SJCRH30 (cell line): ENCODE measurements around the gene COQ5. TPM values are rescaled to one million over a fixed set of nuclear protein-coding genes. Genes with fewer than 3 reads are reported as not detected.

Experiments used
- DNase-seq, 2 experiments: peaks; one replicate each; pipeline ENCODE4 v3.0.0-alpha.2; 2015 to 2020
- H3K27ac ChIP-seq: fragments of 250-450 bp; sonication (Bioruptor Pico); 2 replicates; pipeline ENCODE4 v1.5.1; 2020; ENCODE audit warnings: mild to moderate bottlenecking, moderate library complexity
- H3K27me3 ChIP-seq: fragments of 250-450 bp; sonication (Bioruptor Pico); 2 replicates; pipeline ENCODE4 v1.5.1; 2020; ENCODE audit warnings: mild to moderate bottlenecking, moderate library complexity
- H3K36me3 ChIP-seq: fragments of 250-450 bp; sonication (Bioruptor Pico); 2 replicates; pipeline ENCODE4 v1.5.1; 2020; ENCODE audit warnings: mild to moderate bottlenecking, moderate library complexity
- H3K4me1 ChIP-seq: fragments of 250-450 bp; sonication (Bioruptor Pico); 2 replicates; pipeline ENCODE4 v1.5.1; 2020; ENCODE audit warnings: mild to moderate bottlenecking, moderate library complexity
- H3K4me3 ChIP-seq: fragments of 250-450 bp; sonication (Bioruptor Pico); 2 replicates; pipeline ENCODE4 v1.5.1; 2020; ENCODE audit warnings: mild to moderate bottlenecking, moderate library complexity
- H3K9me3 ChIP-seq: fragments of 250-450 bp; sonication (Bioruptor Pico); replicated peaks from 2 replicates; pipeline ENCODE4 v1.5.1; 2020; ENCODE audit warnings: mild to moderate bottlenecking, moderate library complexity
- total RNA-seq: library from RNA; depleted of rRNA; stranded (reverse); fragments of >200 nt; shearing (Covaris generic); gene quantifications from 2 replicates; pipeline ENCODE4 v1.2.3, GENCODE V29; 2014; rRNA removed

Gene COQ5, protein sequence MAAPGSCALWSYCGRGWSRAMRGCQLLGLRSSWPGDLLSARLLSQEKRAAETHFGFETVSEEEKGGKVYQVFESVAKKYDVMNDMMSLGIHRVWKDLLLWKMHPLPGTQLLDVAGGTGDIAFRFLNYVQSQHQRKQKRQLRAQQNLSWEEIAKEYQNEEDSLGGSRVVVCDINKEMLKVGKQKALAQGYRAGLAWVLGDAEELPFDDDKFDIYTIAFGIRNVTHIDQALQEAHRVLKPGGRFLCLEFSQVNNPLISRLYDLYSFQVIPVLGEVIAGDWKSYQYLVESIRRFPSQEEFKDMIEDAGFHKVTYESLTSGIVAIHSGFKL
- 30.3 and 34.2 TPM in 2 replicates for total RNA-seq

DNA sequence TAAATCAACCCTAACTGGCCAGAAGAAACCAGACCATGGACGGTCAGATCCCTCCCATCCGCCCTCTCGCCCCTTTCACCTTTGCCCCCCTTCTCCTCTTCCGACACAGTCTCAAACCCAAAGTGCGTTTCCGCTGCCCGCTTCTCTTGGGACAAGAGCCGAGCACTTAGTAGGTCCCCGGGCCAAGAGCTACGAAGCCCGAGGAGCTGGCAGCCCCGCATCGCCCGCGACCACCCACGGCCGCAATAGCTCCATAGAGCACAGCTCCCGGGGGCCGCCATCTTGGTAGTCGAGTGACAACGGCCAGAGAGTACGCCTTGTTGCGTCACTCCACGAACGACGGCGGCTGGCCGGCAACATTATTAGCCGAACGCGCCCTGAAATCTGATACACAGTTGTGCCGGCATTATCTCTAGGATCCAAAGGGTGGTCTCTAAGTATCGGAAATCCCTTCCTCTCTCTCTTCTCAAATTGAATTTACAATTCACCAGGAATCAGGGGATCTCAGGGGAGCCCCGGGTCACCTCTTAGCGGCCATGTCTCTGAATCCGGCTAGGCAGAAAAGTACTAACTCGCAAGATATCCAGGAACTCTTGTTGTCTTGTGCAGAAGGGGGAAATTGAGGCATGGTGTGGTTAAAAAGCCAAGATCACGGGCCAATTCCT lies at the start of gene COQ5:
TSS of gene COQ5 (minus strand) at position 298 of the 665 bp plus-strand sequence. CDS start at position 281, 17 bp downstream.
- peak; percentile 91 to 93 for DNase-seq
- H3K4me3 ChIP-seq = peak within 1 kb of the TSS; percentile 81
- peak within 1 kb of the TSS; percentile 88 for H3K27ac ChIP-seq
- no peaks in the 10 kb centered on the region for H3K27me3 ChIP-seq
- H3K4me1 ChIP-seq = peaks cover 3% of the 10 kb centered on the region
- no peaks in the 10 kb centered on the region for H3K9me3 ChIP-seq
- no peaks in the 10 kb centered on the region for H3K36me3 ChIP-seq

DNA sequence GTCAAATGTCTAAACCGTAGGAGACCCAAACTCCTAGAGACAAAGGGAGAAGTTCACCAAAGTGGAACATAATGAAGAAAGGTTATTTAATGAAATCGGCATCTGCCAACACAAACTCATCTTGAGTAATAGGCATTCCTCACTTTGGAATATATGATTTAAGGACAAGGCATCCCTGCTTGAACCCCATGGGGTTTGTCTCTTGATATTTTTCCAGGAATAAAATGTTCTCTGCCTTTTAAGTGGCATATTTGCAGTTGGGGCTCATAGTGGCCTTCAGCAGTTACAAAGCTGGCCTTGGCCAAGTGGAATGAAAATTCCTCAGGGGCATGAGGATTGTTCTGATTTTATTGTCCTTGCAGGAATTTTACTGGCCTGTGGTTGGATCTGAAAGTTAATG lies 45.1 kb upstream of the COQ5 start:
- Histone ChIP-seq H3K4me3 (no peak overlapping the region), H3K4me1 (no peaks in the 10 kb centered on the region), H3K27ac (no peak overlapping the region), H3K9me3 (no peaks in the 10 kb centered on the region), H3K27me3 (no peaks in the 10 kb centered on the region), H3K36me3 (peaks cover 60% of the 10 kb centered on the region)
- DNase-seq = no peak

DNA sequence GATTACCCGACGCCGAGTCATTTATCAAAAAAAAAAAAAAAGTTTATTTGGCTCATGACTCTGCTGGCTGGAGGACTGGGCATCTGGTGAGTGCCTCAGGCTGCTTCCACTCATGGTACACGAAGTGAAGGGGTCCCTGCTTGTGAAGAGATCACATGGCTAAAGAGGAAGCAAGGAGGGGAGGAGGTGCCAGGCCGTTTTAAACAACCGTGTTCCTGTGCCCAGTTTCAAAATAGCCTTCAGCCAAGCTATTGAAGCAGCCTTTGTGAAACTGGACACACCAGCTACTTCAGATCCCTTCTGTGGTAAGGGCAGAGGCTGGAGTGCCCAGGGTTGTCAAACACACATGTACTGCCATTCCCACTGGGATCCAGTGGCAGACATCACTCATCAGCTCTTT lies 44.6 kb upstream of the COQ5 start:
- DNase-seq = no peak
- peaks cover 60% of the 10 kb centered on the region for H3K36me3 ChIP-seq
- H3K4me1 ChIP-seq = no peaks in the 10 kb centered on the region
- H3K27ac ChIP-seq = no peak overlapping the region
- H3K27me3 ChIP-seq = no peaks in the 10 kb centered on the region
- no peak overlapping the region for H3K4me3 ChIP-seq
- H3K9me3 ChIP-seq = no peaks in the 10 kb centered on the region

DNA sequence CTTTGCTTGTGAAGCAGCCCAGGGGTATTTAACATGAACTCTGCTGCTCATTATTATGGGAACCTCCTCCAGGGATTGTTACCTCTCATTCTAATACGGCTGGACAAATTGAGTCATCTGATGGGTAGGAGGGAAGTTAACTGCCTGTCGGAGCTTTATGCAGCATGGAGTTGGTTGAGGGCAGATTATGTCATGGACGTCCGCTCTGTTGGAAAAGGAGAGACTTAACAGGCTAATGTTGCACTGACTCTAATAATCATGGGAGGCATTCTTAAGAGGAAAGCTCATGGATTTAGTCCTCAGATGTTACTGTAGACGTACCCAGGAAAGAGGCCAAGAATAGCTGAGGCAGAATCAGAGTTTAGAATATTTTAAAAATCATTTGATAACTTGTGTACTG lies 42.3 kb upstream of the COQ5 start:
- no peaks in the 10 kb centered on the region for H3K9me3 ChIP-seq
- DNase-seq = no peak
- H3K27me3 ChIP-seq = no peaks in the 10 kb centered on the region
- peaks cover 56% of the 10 kb centered on the region for H3K36me3 ChIP-seq
- no peak overlapping the region for H3K27ac ChIP-seq
- no peaks in the 10 kb centered on the region for H3K4me1 ChIP-seq
- H3K4me3 ChIP-seq = no peak overlapping the region

DNA sequence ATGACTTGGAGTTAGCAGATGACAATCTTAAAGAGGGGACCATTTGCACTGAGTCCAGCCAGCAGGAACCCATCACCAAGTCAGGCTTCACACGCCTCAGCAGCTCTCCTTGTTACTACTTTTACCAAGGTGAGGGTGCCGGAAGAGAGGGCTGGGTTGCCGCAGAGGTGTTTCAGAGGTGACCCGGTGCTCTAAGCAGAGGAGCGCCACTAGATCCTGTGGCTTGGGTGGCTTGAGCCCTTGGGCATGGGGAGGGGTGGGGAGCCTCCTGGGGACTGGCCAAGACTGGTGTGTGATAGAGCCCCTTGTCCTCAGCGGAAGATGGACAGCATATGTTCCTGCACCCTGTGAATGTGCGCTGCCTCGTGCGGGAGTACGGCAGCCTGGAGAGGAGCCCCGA lies 34.5 kb upstream of the COQ5 start:
- H3K4me3 ChIP-seq = no peak overlapping the region
- no peak for DNase-seq
- H3K9me3 ChIP-seq = no peaks in the 10 kb centered on the region
- H3K36me3 ChIP-seq = peaks cover 70% of the 10 kb centered on the region
- no peaks in the 10 kb centered on the region for H3K27me3 ChIP-seq
- H3K4me1 ChIP-seq = no peaks in the 10 kb centered on the region
- no peak overlapping the region for H3K27ac ChIP-seq

DNA sequence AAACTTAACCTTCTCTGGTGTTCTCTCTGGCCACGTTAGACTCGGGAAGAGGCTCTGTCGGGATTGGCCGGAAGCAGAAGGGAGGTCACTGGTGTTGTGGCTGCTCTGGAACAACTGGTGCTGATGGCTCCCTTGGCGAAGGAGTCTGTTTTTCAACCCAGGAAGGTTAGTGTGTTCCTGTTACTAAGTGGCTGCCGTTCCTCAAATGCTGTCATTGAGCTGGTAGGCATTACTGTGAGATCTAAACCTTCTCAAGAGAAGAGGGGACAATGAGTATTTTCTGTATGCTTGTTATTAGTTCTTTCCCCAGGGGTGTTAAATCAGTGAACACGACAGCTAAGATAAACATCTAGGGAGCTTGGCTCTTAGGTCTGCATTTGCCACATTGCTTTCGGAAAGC lies 33.9 kb upstream of the COQ5 start:
- Histone ChIP-seq H3K4me3 (no peak overlapping the region), H3K36me3 (peaks cover 70% of the 10 kb centered on the region), H3K4me1 (no peaks in the 10 kb centered on the region), H3K27ac (no peak overlapping the region), H3K27me3 (no peaks in the 10 kb centered on the region), H3K9me3 (no peaks in the 10 kb centered on the region)
- no peak for DNase-seq

DNA sequence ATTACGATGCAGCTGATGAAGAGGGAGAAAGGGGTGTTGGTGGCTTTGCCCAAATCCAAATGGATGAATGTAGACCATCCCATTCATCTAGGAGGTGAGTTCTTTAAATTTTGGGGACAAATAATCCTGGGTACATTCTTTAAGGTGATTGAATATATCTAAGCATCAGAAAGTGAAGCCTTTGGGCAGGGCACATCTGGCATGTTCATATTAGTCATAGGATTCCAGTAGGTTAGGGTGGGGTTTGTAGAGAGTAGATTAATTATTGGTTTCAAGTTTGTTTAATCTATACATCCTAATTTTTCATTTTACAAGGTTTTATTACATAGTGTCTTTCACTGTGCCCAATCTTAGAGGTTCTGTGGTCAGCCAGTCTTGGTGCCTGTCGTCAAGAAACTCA lies 28.6 kb upstream of the COQ5 start:
- no peaks in the 10 kb centered on the region for H3K27me3 ChIP-seq
- H3K4me1 ChIP-seq = no peaks in the 10 kb centered on the region
- H3K9me3 ChIP-seq = no peaks in the 10 kb centered on the region
- H3K4me3 ChIP-seq = no peak overlapping the region
- peaks cover 59% of the 10 kb centered on the region for H3K36me3 ChIP-seq
- H3K27ac ChIP-seq = no peak overlapping the region
- no peak for DNase-seq

DNA sequence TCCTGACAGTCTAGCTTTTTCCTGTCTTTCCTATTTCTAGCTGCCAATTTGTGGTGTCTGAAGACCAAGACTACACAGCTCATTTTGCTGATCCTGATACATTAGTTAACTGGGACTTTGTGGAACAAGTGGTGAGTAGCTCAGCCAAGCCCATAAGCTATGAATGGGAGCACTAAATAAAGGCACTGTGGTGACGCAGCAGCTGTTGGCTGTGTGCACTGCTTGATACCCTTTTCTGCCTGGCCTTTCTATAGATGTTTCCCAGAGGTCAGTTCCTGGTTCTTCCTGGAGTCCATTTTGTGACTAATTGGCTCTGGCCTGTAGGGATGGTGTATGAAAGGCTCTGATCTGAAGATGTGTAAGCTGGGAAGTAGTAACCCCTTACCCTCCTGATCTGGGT lies 25.7 kb upstream of the COQ5 start:
- no peak for DNase-seq
- Histone ChIP-seq H3K9me3 (no peaks in the 10 kb centered on the region), H3K36me3 (peaks cover 48% of the 10 kb centered on the region), H3K4me3 (no peak overlapping the region), H3K27ac (no peak overlapping the region), H3K27me3 (no peaks in the 10 kb centered on the region), H3K4me1 (no peaks in the 10 kb centered on the region)

DNA sequence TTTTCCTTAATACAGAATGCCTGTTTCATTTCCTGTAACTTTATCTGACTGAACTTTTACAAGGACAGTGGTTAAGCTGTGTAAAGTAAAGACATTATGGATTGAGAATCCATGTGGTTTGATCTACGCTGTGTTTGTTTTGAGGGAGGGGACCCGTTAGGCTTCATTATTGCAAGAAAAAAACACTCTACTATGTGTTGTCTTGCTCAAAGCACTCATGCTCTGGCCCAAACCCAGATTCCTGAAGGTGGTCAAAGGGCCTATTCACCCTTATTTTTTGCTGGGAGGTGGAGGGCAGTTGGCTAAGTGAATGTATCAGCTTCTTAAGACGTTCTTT lies 17.1 kb upstream of the COQ5 start:
- H3K9me3 ChIP-seq = no peaks in the 10 kb centered on the region
- H3K4me1 ChIP-seq = no peaks in the 10 kb centered on the region
- H3K27ac ChIP-seq = no peak overlapping the region
- H3K36me3 ChIP-seq = peaks cover 44% of the 10 kb centered on the region
- no peak for DNase-seq
- no peak overlapping the region for H3K4me3 ChIP-seq
- no peaks in the 10 kb centered on the region for H3K27me3 ChIP-seq

DNA sequence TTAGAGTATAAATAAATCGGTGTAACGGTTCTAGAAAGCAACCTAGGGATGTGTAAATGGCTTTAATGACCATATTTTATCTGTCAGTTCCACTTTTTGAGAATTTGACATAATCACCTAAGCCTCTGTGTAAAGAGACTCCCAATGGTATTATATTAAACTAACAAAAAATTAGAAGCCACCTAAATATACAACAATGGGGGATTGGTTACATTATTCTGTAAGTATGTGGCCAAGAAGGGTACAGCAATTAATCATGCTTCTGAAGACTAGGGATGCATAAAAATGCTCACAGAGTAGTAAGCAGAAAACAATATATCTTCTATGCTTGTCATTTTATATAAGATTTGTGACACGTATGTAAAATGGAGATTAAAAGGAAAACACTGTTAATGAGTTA lies 15.7 kb upstream of the COQ5 start:
- no peak overlapping the region for H3K4me3 ChIP-seq
- peaks cover 44% of the 10 kb centered on the region for H3K36me3 ChIP-seq
- H3K27ac ChIP-seq = no peak overlapping the region
- no peaks in the 10 kb centered on the region for H3K27me3 ChIP-seq
- no peaks in the 10 kb centered on the region for H3K9me3 ChIP-seq
- no peaks in the 10 kb centered on the region for H3K4me1 ChIP-seq
- DNase-seq = no peak

DNA sequence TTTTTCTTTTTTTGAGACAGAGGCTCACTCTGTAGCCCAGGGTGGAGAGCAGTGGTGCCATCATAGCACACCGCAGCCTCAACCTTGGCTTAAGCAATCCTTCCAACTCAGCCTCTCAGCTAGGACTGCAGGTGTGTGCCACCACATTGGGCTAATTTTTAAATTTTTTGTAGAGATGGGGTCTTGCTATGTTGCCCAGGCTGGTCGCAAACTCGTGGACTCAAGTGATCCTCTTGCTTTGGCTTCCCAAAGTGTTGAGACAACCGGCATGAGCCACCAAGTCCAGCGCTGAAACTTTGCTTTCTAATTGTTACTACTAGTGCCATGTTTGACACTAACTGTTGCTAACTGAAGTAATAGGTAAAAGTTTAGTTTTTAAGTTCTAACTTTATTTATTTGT lies 13.2 kb upstream of the COQ5 start:
- Histone ChIP-seq H3K27ac (no peak overlapping the region), H3K9me3 (no peaks in the 10 kb centered on the region), H3K36me3 (peaks cover 35% of the 10 kb centered on the region), H3K27me3 (no peaks in the 10 kb centered on the region), H3K4me1 (peaks cover 7% of the 10 kb centered on the region), H3K4me3 (no peak overlapping the region)
- no peak for DNase-seq

DNA sequence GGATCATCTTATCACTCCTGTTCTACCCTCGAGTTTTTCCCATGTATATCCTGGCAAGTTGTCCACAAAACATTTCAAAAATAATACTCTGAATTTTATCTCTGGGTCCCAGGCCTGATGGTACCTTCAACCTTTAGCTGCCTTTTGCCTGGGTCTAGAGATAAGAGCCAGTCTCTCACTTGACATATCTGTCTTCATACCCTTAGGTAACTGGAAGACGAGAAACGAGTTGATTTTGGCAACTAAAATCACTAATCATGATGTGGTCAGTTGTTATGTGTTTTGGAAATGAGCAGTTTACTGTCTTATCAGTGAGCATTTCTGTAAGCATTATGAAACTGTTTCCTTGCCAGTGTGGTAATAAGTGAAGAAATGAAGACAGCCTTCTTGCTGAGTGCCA lies 11.5 kb upstream of the COQ5 start:
- no peak for DNase-seq
- H3K4me3 ChIP-seq = no peak overlapping the region
- H3K9me3 ChIP-seq = no peaks in the 10 kb centered on the region
- peaks cover 13% of the 10 kb centered on the region for H3K4me1 ChIP-seq
- no peaks in the 10 kb centered on the region for H3K27me3 ChIP-seq
- peaks cover 21% of the 10 kb centered on the region for H3K36me3 ChIP-seq
- no peak overlapping the region for H3K27ac ChIP-seq

DNA sequence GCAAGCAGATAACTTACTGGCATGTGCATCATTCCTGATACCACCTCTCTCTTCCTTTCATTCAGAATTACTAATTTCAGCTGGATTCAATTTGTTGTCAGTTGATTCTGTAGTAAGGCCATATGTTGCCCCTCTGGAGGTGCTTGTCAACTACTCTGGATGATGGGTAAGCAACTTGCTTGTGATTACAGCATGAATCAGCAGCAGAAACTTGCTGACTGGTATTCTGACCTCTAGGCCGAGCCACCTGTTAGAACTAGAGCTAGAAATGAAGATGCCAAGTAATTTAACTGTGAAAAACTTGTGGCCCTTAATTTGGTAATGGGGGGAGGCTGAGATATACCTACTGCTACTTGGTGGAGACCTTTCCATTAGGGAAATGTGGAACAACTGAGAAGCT lies 10.3 kb upstream of the COQ5 start:
- peaks cover 16% of the 10 kb centered on the region for H3K36me3 ChIP-seq
- H3K27me3 ChIP-seq = no peaks in the 10 kb centered on the region
- peaks cover 14% of the 10 kb centered on the region for H3K4me1 ChIP-seq
- no peaks in the 10 kb centered on the region for H3K9me3 ChIP-seq
- H3K27ac ChIP-seq = no peak overlapping the region
- H3K4me3 ChIP-seq = no peak overlapping the region
- no peak for DNase-seq

DNA sequence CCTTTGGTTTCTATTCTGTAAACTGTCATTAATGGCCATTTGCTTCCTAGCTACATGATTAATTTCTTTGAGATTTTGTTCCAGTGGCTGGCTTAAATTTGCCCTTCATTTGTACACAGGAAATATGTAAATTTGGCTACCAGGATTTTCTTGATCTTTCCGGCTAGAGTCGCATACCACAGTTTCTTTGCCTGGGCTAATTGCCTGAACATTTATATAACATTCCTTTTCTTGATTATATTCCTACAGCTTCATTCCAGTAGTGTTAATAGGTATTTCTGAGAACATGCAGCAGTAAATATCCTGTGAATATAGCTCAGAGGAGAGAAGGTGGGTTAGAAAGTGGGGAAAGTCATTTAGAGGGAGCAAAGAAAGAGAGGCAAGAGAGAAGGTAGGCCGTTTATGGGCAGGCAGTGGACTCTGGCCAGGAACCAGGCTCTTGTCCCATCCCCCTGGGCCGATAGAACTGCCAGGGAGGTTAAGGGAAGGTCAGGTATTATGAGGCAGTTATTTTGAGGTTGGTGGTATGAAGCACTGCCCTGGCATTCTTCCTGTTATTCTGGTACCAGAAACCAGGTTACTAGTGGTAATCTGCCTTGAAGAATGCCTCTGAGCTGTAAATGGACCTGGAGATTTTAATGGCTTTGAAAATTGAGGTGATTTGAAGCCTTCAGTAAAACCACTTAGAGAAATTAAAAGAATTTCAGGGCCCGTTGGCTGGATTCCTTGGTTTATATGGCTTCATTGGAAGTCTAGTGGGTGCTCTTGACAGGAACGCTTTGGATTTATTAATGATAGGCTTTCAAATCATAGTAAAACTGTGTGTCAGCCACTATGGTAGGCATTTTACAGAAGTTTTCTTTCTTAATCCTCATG lies 9.6 kb upstream of the COQ5 start:
- no peak for DNase-seq
- Histone ChIP-seq H3K27ac (no peak overlapping the region), H3K4me3 (no peak overlapping the region), H3K9me3 (no peaks in the 10 kb centered on the region), H3K4me1 (peaks cover 14% of the 10 kb centered on the region), H3K27me3 (no peaks in the 10 kb centered on the region), H3K36me3 (peaks cover 16% of the 10 kb centered on the region)

DNA sequence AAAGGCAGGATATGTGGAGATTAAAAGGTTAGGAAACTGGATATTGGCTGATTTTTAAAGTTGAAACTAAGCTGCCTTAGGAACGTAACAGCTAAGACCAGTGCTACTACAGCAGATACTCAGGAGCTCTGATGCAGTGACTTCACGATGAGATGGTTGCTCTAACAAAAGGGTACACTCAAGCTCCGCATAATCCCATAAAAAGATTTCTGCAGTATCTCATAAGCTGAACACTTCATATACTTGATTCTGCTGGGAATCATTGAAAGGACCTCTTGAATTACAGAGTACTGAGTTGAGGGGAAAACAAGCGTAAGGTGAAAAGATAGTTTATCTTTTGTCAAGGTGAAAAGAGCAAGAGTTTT lies 8.9 kb upstream of the COQ5 start:
- no peak for DNase-seq
- no peak overlapping the region for H3K4me3 ChIP-seq
- peaks cover 14% of the 10 kb centered on the region for H3K4me1 ChIP-seq
- no peaks in the 10 kb centered on the region for H3K9me3 ChIP-seq
- H3K27me3 ChIP-seq = no peaks in the 10 kb centered on the region
- H3K27ac ChIP-seq = no peak overlapping the region
- H3K36me3 ChIP-seq = peaks cover 11% of the 10 kb centered on the region
